Nephron (organoid): ENCODE results near the gene C5orf47.

ENCODE experiments used
- H3K27ac Mint-ChIP-seq, 3 experiments: 2 replicates each; pipeline ENCODE4 v1.8.0; 2020; ENCODE audit warnings: mixed read lengths in 3 of 3, mild to moderate bottlenecking in 2 of 3, moderate library complexity in 1 of 3
- H3K27me3 Mint-ChIP-seq: 2 replicates; pipeline ENCODE4 v1.8.0; 2021; ENCODE audit warnings: low read depth, mild to moderate bottlenecking, moderate library complexity, mixed read lengths
- H3K36me3 Mint-ChIP-seq: 2 replicates; pipeline ENCODE4 v1.8.0; 2020; ENCODE audit warnings: low read depth, mixed read lengths
- H3K4me1 Mint-ChIP-seq: 2 replicates; pipeline ENCODE4 v1.8.0; 2020; ENCODE audit warnings: mixed read lengths
- H3K4me3 Mint-ChIP-seq, 3 experiments: 2 replicates each; pipeline ENCODE4 v1.8.0; 2020; ENCODE audit warnings: mild to moderate bottlenecking in 3 of 3, mixed read lengths in 3 of 3, moderate library complexity in 2 of 3
- H3K9me3 Mint-ChIP-seq: 2 replicates; pipeline ENCODE4 v1.8.0; 2020; ENCODE audit warnings: mixed read lengths
- TF ChIP-seq, protein P1 (sequence below), 3 experiments: fragments of 200-600 bp; sonication (generic); IDR thresholded peaks; one replicate each; pipeline ENCODE4 v1.5.0; 2021; ENCODE audit warnings: antibody characterized with exemption in 3 of 3; ENCODE audit not compliant: unreplicated experiment in 3 of 3

C5orf47 gene

DNA sequence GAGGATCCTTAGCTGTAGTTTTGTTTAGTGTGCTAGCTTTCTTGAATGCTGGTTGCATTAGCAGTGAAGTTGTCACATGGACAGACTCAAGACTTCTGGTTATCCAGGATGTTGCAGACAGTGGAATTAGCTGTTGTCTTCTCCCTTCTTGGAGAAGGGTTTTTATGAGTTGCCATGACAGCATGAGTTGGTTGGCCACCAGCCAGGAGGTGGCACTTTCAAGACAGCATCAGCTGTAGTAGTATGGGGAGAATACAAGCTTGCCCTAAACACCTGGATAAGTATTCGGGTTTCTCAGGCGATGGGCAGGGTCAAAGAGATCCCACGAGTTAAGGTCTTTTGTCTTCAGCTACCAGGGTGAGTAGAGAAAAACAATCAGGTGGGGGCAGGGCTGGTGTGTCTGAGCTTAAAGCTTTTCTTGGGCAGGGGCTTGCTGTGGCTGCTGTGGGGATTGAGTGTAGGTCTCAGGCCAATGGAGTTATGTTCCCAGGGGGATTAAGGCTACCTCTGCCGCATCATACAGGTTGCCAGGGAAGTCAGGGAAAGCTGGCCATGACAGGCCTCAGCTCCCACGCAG lies 7.7 kb upstream of the C5orf47 start:
- Mint-ChIP-seq H3K4me3 (no peak overlapping the region), H3K36me3 (no peaks in the 10 kb centered on the region), H3K9me3 (peaks cover 25% of the 10 kb centered on the region), H3K4me1 (no peaks in the 10 kb centered on the region), H3K27me3 (peaks cover 4% of the 10 kb centered on the region), H3K27ac (no peak overlapping the region)
- TF ChIP-seq, protein P1, sequence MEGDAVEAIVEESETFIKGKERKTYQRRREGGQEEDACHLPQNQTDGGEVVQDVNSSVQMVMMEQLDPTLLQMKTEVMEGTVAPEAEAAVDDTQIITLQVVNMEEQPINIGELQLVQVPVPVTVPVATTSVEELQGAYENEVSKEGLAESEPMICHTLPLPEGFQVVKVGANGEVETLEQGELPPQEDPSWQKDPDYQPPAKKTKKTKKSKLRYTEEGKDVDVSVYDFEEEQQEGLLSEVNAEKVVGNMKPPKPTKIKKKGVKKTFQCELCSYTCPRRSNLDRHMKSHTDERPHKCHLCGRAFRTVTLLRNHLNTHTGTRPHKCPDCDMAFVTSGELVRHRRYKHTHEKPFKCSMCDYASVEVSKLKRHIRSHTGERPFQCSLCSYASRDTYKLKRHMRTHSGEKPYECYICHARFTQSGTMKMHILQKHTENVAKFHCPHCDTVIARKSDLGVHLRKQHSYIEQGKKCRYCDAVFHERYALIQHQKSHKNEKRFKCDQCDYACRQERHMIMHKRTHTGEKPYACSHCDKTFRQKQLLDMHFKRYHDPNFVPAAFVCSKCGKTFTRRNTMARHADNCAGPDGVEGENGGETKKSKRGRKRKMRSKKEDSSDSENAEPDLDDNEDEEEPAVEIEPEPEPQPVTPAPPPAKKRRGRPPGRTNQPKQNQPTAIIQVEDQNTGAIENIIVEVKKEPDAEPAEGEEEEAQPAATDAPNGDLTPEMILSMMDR (IDR thresholded peaks at IDR 0.05; ENCODE audit: unreplicated experiment in 3 of 3): no peak

DNA sequence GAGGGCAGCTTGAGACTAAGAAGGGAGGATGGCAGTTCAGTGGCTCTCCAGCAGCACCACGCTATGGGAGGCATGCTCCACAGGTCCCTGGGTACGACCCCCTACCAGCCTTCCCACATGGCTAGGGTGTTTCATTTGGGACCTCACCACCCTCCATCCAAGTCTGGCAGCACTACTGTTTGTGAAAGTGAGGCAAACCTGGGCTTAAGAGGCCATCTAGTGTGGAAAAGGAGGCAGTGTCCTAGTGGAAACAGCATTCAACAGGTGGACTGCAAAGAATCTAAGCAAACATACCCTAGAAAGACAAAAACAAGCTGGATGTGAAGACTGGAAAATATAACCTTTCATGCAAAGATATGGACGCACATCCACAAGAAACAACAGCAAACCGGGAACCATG lies 4.8 kb upstream of the C5orf47 start:
- no peak overlapping the region for H3K4me3 Mint-ChIP-seq
- no peaks in the 10 kb centered on the region for H3K36me3 Mint-ChIP-seq
- H3K27me3 Mint-ChIP-seq: no peaks in the 10 kb centered on the region
- H3K9me3 Mint-ChIP-seq: peaks cover 12% of the 10 kb centered on the region
- H3K27ac Mint-ChIP-seq: no peak overlapping the region
- no peaks in the 10 kb centered on the region for H3K4me1 Mint-ChIP-seq
- TF ChIP-seq, protein P1 (IDR thresholded peaks at IDR 0.05; ENCODE audit: unreplicated experiment in 3 of 3): peak; percentile 28 to 45 (median 32)

DNA sequence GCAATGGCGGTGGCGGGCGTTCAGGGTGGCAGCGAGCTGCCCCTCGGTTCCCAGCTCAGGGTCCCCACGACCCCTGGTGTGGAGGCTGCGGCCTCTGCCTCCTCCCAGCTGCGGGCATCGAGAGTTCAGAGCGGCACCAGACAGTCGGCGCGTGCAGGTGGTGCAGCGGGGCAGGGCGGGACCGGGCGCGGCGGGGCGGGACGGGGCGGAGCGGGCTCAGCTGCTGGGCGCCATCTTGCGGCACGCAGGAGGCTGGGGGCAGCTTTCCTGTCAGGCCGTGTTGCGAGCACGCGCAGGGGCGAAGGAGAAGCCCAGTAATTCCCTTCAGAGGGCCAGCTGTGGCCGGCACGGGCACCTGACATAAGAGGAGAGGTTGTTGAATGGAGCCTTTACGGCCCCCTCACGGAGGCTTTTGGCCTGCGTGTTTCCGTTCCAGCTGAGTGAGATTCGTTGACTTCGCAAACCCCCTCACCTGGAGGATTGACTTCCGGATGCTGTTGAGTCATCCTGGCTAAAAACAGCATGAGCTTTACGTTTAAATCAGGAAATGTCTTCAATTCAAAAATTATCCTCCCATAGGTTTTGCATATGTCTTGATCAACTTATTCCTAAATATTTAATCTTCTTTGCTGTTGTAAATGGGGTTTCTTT lies 587 bp downstream of the C5orf47 start:
- Mint-ChIP-seq H3K36me3 (no peaks in the 10 kb centered on the region), H3K27me3 (no peaks in the 10 kb centered on the region), H3K27ac (no peak overlapping the region), H3K9me3 (peaks cover 7% of the 10 kb centered on the region), H3K4me3 (no peak overlapping the region), H3K4me1 (no peaks in the 10 kb centered on the region)
- TF ChIP-seq, protein P1 (IDR thresholded peaks at IDR 0.05; ENCODE audit: unreplicated experiment in 3 of 3): no peak

DNA sequence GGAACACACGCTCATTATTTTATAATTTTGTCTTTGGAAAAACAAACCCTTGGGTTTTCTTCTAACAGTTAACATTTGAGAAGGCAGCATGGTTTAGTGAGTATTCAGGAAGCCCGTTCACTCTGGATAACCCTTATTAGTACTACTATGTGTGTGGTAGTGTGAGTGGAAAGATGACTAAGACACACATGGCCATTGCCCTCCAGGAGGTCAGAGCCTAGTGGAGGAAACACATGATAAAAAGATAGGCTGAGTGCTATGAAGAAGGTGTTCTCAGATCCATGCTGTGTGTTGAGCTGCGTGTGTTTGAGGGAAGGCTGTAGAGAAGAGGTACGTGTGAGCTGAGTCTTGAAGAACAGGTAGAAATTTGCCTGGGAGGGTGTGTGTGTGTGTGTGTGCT lies 8.4 kb downstream of the C5orf47 start:
- H3K27me3 Mint-ChIP-seq: peaks cover 12% of the 10 kb centered on the region
- TF ChIP-seq, protein P1 (IDR thresholded peaks at IDR 0.05; ENCODE audit: unreplicated experiment in 3 of 3): no peak
- H3K36me3 Mint-ChIP-seq: no peaks in the 10 kb centered on the region
- no peak overlapping the region for H3K4me3 Mint-ChIP-seq
- H3K27ac Mint-ChIP-seq: no peak overlapping the region
- no peaks in the 10 kb centered on the region for H3K4me1 Mint-ChIP-seq
- H3K9me3 Mint-ChIP-seq: no peaks in the 10 kb centered on the region

DNA sequence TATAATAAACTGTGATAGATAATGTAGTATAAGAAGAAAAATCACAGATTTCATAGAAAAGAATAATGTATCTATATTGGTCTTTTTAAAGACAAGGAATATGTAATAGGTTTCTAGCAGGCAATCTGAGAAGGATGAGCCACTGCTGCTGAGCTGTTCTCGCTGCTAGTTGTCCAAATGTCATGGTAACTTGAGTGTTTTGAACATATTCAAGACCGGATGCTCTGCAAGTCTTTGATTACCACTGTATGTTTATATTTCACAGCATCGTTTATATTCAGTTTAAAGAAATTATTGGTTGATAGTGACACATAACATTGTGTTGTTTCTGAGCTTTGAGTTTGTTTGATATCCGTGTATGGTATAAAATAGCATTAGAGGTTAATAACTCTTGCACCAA lies 9.6 kb downstream of the C5orf47 start:
- Mint-ChIP-seq H3K4me3 (no peak overlapping the region), H3K4me1 (no peaks in the 10 kb centered on the region), H3K27ac (no peak overlapping the region), H3K27me3 (peaks cover 12% of the 10 kb centered on the region), H3K9me3 (no peaks in the 10 kb centered on the region), H3K36me3 (no peaks in the 10 kb centered on the region)
- TF ChIP-seq, protein P1 (IDR thresholded peaks at IDR 0.05; ENCODE audit: unreplicated experiment in 3 of 3): no peak

DNA sequence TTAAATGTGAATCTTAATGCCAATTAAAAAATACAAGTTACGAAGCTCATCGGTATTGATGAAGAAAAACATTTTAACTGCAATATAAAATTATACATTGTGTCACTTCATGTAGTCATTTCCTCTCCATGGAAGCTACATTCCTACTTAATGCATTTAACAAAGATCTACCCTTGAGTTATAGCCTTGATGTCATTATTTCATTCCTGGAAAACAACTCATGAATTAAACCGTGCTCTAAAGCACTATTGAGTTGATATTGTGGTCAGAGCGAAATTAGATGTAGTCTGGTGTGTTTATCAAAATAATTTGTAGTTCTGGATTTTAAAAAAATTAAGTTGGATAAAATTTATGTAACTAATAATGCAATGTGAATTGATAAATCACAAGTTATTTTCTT lies 11.1 kb downstream of the C5orf47 start:
- Mint-ChIP-seq H3K36me3 (no peaks in the 10 kb centered on the region), H3K27ac (no peak overlapping the region), H3K9me3 (no peaks in the 10 kb centered on the region), H3K27me3 (peaks cover 12% of the 10 kb centered on the region), H3K4me1 (no peaks in the 10 kb centered on the region), H3K4me3 (no peak overlapping the region)
- TF ChIP-seq, protein P1 (IDR thresholded peaks at IDR 0.05; ENCODE audit: unreplicated experiment in 3 of 3): no peak
